ENCODE measurements around the gene PLB1.

PLB1 gene

DNA sequence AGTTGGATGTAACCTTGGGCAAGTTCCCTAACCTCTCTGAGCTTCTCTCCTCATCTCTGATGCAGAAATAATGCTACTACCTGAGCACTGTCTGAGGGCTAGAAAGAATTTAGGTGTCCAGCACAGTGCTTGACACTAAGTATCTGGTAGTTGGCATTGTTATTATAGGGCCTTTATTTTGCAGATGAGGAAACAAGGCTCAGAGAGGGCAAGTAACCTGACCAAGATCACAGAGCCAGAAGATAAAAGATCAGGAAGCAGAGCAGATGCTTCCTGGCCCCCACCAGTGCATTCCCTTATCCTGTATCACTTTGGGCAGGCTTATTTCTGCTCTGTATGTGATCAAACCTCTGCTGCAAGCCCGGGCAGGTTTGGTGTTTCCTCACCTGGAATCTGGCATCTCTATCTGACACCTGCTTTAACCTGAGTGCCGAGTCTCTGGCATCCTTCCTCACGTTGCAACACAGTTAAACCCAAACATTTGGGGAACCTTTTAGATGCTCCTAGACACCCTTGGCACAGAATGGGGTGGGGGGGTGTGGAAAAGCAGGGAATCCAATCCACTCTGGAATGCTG is 69.9 kb downstream of the PLB1 start:
- no peak for FAIRE-seq

DNA sequence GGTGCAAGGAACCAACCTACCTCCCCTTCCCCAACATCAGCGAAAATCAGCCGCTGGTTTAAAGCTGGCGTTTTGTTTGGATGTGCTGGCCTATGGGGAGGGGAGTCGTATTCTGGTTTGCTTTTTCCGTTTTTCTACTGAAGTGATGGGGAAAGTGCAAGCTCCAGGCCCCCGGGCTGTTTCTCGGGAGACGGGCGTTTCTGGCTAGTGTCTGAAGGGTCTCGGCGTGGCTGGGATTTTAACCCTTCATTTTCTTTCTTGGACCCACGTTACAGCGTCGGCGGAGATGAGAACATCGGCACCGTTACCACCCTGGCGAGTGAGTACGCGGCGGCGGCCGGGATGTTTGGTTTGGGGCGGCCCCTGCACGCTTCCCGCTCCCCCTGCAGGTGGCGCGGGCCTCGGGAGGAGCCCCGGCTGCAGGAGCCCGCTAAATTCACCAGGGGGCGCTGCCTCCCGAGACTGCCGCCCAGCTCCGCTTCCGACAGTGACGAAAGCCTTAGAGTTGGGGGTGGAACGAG is 70.7 kb downstream of the PLB1 start:
- no peak for FAIRE-seq

GRCh38 chr2:28567061-28567471 is 71.2 kb downstream of the PLB1 start:
- FAIRE-seq, result no peak

DNA sequence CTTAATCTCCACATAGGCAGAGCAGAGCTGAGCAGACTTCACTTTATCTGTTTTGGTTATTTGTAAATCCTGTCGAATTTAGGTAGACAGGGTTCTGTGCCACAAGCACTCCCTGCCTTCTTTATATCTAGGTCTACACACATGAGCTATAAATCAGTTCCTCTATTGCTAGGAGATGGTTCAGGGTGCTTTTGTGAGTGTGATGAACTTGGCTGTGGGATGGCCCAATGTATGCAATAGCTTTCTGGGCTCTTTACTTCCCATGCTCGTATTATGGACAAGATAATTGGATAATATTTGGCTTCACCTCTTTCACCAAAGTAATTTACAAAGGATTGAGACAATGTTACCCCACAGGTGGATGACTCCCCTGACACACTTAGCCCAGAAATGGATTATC is 72.2 kb downstream of the PLB1 start:
- FAIRE-seq, result no peak

DNA sequence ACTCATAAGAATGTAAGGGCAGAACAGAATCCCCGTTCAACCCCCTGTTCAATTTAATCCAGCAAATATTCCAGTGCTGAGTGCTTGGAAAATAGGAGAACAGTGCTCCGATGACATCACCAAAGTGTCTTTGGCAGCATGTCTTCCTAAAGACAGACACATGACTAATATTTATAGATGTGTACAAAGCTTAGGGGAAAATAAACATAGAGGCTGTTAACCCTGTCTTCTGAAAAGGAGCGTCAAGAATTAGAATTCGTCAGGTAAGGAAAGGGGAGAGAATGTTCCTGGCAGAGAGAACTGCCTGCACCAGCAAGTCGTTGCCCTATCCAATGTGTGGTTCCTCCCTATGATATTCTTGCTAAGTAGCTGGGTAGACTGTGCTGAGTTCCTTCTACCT is 72.7 kb downstream of the PLB1 start:
- no peak for FAIRE-seq

GRCh38 chr2:28570431-28570830 is 74.6 kb downstream of the PLB1 start:
- FAIRE-seq, result no peak

- FAIRE-seq, result no peak
Measured at GRCh38 chr2:28576714-28577113, 80.9 kb downstream of the PLB1 start.

DNA sequence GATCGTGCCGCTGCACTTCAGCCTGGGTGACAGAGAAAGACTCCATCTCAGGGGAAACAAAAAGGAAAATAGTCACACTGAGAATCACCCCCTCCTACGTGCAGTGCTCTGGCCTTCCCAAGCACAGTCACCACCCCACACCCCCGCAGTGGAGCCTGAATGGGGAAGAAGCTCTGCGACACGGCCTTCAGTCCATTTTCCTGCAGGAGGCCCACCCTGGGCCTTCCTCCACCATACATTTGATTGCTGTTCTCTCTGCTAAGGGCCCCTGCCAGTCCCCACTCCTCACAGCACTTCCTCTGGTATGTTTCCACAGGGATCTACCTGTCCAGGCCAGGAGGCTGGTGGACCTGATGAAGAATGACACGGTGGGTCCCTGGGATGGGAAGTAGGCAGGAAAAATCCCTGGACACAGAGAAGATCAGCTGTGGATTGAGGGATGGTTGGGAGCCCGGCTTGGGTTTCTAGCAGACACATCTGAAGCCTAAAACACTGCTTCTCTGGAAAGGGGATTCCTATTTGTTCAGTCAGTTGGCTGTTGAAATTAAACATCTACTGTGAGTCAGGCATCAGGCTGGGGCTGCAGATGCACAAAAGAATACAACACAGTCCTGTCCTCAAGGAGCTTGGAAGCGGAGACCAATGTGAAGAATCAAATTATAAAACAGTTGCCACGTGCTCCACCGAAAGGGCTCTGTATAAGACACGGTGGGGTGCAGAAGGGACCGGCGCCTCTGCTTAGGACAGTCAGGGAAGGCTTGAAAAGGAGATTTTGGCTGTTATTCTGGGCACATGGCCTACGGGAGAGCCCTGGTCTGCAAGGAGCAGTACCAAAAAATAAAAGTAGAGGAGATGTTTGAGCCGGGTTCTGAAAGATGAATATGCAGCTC is 82.2 kb downstream of the PLB1 start:
- FAIRE-seq, result no peak

- no peak for FAIRE-seq
Measured at GRCh38 chr2:28578774-28579173, 82.9 kb downstream of the PLB1 start.

- FAIRE-seq, result no peak
Measured at GRCh38 chr2:28579606-28580005, 83.7 kb downstream of the PLB1 start.

DNA sequence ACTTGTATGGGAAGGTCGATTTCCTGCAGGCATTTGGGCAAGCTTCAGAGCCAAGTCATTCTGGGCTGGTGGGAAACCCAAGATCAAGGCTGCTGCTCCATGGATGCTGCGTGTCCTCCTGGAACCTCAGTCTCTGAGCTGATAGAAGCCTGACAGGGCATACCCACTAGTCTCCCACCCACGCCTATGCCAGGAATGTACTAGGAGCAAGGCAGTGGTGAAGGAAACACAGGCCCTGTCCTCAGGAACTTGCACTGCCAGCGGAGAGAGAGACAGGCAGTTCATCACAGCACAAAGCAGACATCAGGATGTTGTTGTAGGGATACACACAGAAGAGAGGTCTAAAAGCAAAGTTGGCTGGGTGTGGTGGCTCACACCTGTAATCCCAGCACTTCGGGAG is 84.2 kb downstream of the PLB1 start:
- FAIRE-seq, result no peak

- no peak for FAIRE-seq
Measured at GRCh38 chr2:28581312-28581711, 85.5 kb downstream of the PLB1 start.

DNA sequence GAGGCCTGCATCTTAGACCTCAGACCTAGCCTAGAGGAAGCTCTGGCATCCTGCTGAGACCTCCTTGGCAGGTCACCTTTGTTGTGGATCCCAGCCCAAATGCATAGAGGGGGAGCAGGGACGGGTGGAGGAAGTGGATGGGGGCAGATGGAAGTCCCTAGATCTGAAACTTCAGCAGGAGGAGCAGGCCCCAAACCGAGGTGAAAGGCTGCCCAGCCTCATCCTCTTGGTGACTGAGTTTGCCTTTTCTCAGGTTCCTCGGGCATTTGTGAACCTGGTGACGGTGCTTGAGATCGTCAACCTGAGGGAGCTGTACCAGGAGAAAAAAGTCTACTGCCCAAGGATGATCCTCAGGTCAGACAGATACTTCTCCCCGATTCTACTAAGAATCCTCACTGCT is 86.3 kb downstream of the PLB1 start:
- FAIRE-seq, result no peak

DNA sequence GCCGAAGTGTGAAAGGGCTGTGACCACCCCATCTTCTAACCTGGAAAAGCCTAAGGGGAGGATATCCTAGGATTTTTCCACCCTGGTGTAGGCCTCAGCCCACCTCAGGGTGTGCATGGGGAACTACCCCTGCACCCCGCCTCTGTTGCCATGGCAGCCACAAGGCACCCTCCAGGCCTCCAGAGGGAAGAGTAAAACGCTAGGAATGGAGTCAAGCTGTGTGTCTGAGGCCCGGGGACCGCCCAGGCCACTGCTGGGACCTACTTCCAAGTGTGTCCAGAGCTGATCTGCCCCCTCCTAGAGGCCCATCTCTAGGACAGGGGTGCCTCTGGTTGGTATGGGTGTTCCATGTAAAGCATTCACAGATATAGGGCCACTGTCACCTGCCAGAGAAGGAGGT is 86.7 kb downstream of the PLB1 start:
- no peak for FAIRE-seq

DNA sequence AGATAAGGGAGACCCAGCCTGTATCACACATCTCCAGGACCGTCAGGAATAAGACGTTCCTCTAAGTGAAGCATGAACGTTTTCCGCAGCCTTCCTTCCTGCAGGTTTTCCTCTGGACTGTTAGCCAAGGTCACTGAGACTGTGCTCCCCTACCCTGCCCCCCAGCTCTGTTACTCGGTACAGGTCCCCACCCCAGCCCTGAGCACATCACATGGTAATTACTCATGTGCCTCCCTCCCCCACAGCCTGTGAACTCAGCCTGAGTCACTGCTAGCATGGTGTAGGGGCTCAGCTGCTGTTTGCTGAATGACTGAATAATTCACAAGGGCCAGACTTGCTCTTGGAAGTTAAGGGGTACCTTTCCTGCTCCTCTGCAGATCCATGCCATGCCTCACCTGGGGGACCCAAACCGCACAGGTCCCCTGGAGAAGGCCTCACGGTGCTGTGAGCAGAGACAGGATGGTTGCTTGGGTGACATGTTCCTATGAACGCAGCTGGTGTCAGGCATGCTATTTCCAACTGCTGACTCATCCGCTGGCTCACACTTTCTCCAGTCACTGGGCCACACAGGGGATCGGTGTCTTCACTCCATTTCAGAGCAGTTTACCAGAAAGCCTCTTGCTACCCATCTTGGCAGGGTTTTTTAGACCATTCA is 88.2 kb downstream of the PLB1 start:
- FAIRE-seq, result peak; percentile 70

DNA sequence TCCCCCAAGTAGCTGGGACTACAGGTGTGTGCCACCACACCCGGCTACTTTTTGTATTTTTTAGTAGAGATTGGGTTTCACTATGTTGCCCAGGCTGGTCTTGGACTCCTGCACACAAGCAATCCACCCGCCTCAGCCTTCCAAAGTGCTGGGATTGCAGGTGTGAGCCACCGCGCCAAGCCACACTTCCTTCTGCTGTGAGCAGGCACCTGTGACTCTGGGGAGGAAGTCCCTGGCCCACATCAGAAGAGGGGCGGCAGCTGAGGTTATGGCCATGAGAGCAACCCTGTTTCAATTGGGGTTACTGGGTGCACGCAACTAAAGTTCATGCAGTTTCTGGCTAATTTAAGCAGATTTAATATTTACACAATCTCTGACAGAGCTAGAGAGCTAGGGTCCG is 91.0 kb downstream of the PLB1 start:
- FAIRE-seq, result no peak

- peak; percentile 55 for FAIRE-seq
Measured at GRCh38 chr2:28587526-28588291, 91.8 kb downstream of the PLB1 start.

- FAIRE-seq, result no peak
Measured at GRCh38 chr2:28588292-28588670, 92.4 kb downstream of the PLB1 start.

GRCh38 chr2:28589746-28590463 is 94.0 kb downstream of the PLB1 start:
- no peak for FAIRE-seq

DNA sequence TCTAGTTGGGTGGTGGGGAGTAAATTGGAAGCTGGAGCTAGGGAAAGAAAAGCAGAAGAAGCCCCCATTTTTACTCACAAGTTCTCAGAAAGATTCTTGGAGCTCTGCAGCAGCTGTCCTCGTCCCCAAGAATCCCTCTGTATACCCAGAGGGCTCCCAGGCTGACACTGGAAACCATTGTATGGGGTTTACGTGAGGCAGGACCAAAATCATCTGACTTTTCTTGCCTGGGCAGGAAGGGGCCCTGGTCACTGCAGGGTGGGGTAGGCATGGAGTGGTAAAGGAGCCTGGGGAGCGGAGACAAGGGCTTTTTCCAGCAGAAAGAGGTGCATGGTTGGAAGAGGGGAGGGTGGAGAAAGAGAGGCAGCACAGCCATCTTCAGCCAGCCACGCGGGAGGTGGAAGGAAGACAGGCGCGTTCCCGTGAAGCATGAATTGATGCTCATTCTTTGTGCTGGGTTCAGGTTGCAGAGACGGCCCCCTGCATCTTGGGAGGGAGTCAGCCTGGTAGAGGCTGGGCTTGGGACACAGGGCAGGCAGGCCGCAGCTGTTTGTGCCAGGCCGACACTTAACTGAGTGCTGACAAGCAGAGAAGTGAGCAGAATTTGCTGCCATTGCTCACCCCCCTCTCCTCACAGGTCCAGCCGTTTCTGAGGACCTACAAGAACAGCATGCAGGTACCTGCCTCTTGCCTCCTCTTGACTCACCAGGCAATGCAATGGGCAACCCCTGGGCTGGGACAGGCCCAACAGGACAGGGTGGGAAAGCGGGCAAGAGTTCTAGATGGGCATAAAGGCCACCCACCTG is 94.8 kb downstream of the PLB1 start:
- no peak for FAIRE-seq

- FAIRE-seq, result no peak
Measured at GRCh38 chr2:28591711-28592335, 96.0 kb downstream of the PLB1 start.
